ENCODE measurements around the gene RHOD.
A peak's percentile ranks its signal among the peaks of the same experiment; 100 is the strongest.

GRCh38 chr11:67118181-67118766 is 61.6 kb downstream of the RHOD start:
- TF ChIP-seq POLR2A (IDR thresholded peaks at IDR 0.05; ENCODE audit: low read depth, low read length) (peak; percentile 79), CTCF (IDR thresholded peaks at IDR 0.05 in 2 of 3, conservative IDR thresholded peaks at IDR 0.05 in 1 of 3; ENCODE audit: control insufficient read depth in 2 of 3, extremely low read depth in 1 of 3, insufficient read depth in 1 of 3, low read depth in 3 of 3, low read length in 3 of 3) (no peak), E4F1 (IDR thresholded peaks at IDR 0.05; ENCODE audit: borderline replicate concordance, partially characterized antibody) (no peak), REST (IDR thresholded peaks at IDR 0.05; ENCODE audit: low read depth, low read length) (no peak), SP1 (IDR thresholded peaks at IDR 0.05; ENCODE audit: low read depth, low read length) (no peak), POLR2AphosphoS5 (IDR thresholded peaks at IDR 0.05; ENCODE audit: low read length) (no peak; the same call in 1 of the 2 replicates), RELA (IDR thresholded peaks at IDR 0.05; ENCODE audit: borderline replicate concordance, partially characterized antibody) (no peak), EZH2 (IDR thresholded peaks at IDR 0.05; ENCODE audit: borderline replicate concordance, control insufficient read depth, low read depth, low read length) (no peak), EP300 (IDR thresholded peaks at IDR 0.05; ENCODE audit: borderline replicate concordance in 1 of 2, control insufficient read depth in 1 of 2, low read depth in 2 of 2, low read length in 2 of 2) (no peak), SPI1 (IDR thresholded peaks at IDR 0.05; ENCODE audit: borderline replicate concordance, insufficient read depth, low read depth, low read length) (no peak), JUND (IDR thresholded peaks at IDR 0.05; ENCODE audit: low read depth, low read length) (no peak), ZBTB11 (CRISPR knock-in tag; IDR thresholded peaks at IDR 0.05) (no peak), ETV6 (conservative IDR thresholded peaks at IDR 0.05 in 1 of 2, IDR thresholded peaks at IDR 0.05 in 1 of 2; ENCODE audit: borderline replicate concordance in 1 of 2, low read depth in 1 of 2) (no peak), USF1 (IDR thresholded peaks at IDR 0.05; ENCODE audit: borderline replicate concordance, extremely low read length, insufficient read depth, low read depth, low read length) (no peak)
